GM12891 (cell line): Measurements from ENCODE around the gene GRAMD2B.

Experiments used
- POLR2A ChIP-seq: IDR thresholded peaks from 2 replicates; pipeline ENCODE4 v1.6.1; 2011; ENCODE audit warnings: low read depth, low read length, control low read depth
- POLR2AphosphoS5 ChIP-seq: IDR thresholded peaks from 2 replicates; pipeline ENCODE4 v1.6.1; 2011; ENCODE audit warnings: low read depth, low read length, control low read depth
- SPI1 ChIP-seq: IDR thresholded peaks from 2 replicates; pipeline ENCODE4 v1.6.1; 2011; ENCODE audit warnings: low read depth, low read length, control low read depth
- TAF1 ChIP-seq: IDR thresholded peaks from 2 replicates; pipeline ENCODE4 v1.6.1; 2011; ENCODE audit warnings: low read depth, low read length, control low read depth

- no peak for TF ChIP-seq POLR2AphosphoS5
- no peak for TF ChIP-seq POLR2A
- no peak for TF ChIP-seq SPI1
- TF ChIP-seq TAF1: no peak
Measured at GRCh38 chr5:126514131-126514557, 90.9 kb downstream of the GRAMD2B start.
